Activated CD4-positive, alpha-beta T cell treated with anti-CD3 and anti-CD28 coated beads, Interleukin-2, Interleukin-6, amounts not matched to agents 100 ng/mL and 50 ng/mL, durations not matched to agents 16 hours and 8 hours (primary cell): ENCODE measurements around the gene KIF2A.

ENCODE experiments used
- DNase-seq: peaks from one replicate; pipeline ENCODE4 v3.0.0-alpha.2; 2020

Gene KIF2A

DNA sequence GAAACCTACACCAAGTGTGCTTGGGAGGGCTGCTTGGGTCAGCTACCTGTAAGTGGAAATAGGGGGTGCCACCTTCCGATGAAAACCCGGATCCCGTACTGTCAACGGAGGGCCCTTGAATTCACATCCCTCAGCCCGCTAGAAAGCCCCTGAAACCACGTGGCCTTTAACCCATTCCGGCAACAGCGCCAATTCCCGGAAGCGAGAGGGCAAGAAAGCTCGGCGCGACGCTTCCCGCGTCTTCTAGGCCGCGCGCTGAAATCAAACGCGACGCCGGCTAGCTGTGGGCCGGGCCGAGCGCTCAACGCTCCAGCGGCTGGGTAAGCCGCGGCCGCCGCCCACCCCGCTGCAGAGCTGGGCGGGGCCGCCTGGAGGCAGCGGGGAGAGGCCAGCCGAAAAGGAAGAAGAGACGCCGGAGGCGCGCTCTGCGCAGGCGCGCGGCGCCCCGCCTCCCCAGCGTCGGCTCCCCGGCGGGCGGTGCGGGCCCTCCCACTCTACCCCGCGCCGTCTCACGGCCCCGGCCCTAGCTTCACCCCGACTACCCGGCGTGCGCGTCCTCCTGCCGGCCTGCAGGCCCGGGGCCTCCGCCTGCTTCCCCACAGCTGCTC lies at the start of gene KIF2A:
Gene KIF2A (plus strand): TSS at position 492 of the 608 bp plus-strand sequence. CDS start 267 bp downstream, outside the sequence.
- DNase-seq = peak; percentile 97

GRCh38 chr5:62257020-62257367 lies 49.0 kb upstream of the KIF2A start:
- DNase-seq = no peak

GRCh38 chr5:62258654-62259053 lies 47.4 kb upstream of the KIF2A start:
- no peak for DNase-seq

- DNase-seq = no peak
These were observed 46.2 kb upstream of the KIF2A start for GRCh38 chr5:62259699-62260250.

- no peak for DNase-seq
These were observed 45.5 kb upstream of the KIF2A start for GRCh38 chr5:62260513-62260912.

- no peak for DNase-seq
These were observed 42.6 kb upstream of the KIF2A start for GRCh38 chr5:62263401-62263800.

GRCh38 chr5:62265648-62266112 lies 40.3 kb upstream of the KIF2A start:
- no peak for DNase-seq

GRCh38 chr5:62266573-62266972 lies 39.4 kb upstream of the KIF2A start:
- no peak for DNase-seq

DNA sequence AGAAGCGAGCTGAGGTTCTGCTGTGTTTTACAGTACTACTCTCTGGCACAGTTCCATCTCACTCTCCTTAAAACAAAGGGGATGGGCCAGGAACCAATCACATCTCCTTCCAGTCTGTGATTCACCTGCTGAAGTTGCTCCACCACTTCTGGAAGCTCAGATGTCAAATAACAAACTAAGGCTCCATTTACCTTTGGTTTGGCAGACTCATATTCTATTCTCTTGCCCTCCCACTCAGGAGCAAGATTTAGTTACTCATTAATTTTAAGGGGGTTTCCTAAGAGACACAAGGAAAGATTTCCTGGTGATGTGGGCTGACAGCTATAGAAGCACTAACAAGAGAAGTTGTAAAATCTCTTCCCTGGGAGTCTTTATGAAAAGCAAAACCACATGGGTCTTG lies 37.8 kb upstream of the KIF2A start:
- DNase-seq = no peak

- no peak for DNase-seq
These were observed 37.2 kb upstream of the KIF2A start for GRCh38 chr5:62268792-62269191.

- no peak for DNase-seq
These were observed 34.6 kb upstream of the KIF2A start for GRCh38 chr5:62271370-62271769.

GRCh38 chr5:62271870-62272269 lies 34.1 kb upstream of the KIF2A start:
- DNase-seq = no peak

DNA sequence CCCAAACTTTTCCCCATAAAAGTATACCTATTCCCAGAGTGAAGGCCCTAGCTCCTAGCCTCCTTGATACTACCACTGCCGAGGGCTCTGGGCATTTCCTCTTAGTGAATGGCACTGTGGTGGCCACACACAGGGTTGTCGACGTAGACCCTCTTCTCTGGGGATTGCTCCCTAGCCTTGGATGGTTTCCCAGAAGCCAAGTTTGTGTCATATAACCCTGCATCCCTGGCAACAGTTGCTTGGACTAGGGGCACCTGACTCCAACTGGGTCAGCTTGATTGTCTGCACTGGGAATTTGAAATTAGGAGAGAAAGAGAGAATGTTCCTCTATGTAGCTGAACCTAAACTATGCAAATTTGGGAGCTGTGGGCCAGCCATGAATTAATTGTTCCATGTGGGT lies 32.3 kb upstream of the KIF2A start:
- DNase-seq = no peak

DNA sequence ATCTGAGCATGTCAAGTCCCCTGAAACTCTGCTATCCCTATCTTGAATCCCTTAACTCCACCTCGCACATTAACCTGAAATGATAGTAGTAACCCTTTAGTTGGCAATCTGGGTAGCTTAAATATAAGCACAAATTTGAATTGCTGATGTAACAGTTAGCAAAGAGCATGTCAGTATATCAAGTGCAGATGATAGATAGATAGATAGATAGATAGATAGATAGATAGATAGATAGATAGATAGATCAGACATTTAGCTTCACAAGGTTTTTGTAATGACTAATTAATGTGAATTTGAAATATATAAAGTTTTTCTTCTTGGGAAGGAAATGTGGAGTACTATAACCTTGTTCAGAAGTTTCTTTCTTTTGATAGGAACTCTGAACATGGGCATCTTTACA lies 30.4 kb upstream of the KIF2A start:
- DNase-seq = no peak

DNA sequence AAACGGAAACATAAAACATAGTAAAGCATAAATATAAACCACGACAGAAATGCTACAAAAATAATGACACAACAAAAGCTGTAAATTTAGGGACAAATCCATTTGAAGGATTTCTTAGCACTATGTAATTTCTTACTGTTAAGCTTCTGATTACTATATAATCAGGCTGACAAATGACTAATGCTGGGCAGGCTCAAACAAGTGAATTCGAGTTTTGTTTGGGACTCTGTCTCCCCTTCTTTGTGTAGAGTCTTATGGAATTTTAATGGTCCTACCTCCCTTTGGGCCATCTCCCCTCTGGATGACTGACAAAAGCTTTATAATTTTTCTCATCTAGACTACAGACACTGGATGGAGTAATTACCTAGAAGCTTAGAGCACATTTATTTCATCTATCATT lies 24.6 kb upstream of the KIF2A start:
- no peak for DNase-seq

- DNase-seq = no peak
These were observed 23.9 kb upstream of the KIF2A start for GRCh38 chr5:62282064-62282463.

DNA sequence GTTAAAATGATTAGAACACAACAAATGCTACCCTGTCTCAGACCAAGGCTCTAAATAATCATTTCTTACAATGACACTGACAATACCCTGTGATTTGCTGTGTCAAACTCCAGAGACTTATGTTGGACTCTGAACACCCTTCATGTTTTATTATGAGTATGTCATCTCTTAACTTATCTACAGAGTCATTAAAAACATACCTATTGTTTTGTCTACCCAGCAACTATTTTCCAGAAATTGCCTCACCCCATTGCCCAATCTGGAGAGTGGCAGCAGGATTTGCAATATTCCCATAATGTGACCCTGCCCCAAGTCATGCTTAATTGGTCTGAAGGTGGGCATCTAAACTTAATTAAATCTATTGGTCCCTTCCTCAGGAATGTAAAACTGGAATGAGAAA lies 23.0 kb upstream of the KIF2A start:
- DNase-seq = no peak

- no peak for DNase-seq
These were observed 22.1 kb upstream of the KIF2A start for GRCh38 chr5:62283861-62284260.

DNA sequence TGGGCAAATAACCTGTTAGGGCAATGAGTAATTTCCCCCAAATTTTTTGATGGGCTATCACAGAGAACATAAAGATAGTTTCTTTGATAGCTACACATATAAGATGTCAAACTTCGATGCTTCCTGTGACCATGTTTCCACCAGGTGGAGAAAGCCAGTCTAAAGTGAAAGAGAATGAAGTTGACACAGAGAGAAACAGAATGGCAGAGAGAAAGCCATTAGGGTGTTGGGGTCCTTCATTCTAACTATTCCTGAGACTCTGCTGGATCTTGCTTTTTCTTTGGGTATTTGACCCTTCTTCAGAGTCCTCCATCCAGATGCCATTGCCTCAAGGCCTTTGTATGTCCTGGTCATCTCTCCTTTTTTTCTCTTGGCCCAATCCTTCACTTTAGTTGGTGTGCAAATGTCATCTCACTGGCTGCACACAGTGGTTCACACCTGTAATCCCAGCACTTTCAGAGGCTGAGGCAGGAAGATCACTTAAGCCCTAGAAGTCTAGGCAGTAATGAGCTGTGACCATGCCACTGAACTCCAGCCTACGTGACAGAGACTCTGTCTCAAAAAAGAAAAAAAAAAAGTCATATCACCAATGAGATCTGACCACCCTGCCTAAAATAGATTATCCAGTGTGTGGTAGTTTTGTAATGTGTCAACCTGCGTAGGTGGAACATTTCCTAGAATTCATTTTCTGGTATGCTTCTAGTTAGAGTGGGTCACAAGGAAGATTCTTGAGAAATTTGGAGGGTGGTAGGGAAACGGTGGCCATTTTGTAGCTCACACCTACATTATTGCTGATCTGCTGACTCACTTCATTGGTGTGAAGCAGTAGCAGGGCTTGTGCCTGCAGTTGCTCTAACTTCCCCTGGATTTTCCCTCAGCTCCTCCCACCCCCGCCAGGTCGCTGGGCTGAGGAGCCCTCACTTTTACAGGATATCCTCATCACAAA lies 20.8 kb upstream of the KIF2A start:
- DNase-seq = peak; percentile 93

- no peak for DNase-seq
These were observed 19.2 kb upstream of the KIF2A start for GRCh38 chr5:62286834-62287233.

GRCh38 chr5:62287237-62287636 lies 18.8 kb upstream of the KIF2A start:
- peak; percentile 37 for DNase-seq

DNA sequence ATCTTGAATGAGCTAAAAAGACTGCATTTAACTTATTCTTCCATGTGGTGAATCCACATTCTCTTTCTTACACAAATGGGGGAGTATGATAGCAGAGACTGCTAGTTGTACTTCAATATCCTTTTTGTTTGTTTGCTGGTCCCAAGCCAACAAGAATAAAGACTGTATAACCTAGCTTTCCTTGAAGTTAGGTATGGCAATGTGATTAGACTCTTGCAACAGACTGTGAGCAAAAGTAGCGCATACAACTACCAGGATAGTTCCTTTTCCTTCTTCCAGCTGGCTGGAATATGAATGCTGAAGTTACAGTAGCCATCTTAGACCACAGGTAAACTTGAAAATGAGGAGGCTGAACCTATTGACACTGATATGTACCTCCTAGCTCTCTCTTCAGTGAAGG lies 17.9 kb upstream of the KIF2A start:
- no peak for DNase-seq

- DNase-seq = peak; percentile 56
These were observed 16.2 kb upstream of the KIF2A start for GRCh38 chr5:62289813-62290212.

DNA sequence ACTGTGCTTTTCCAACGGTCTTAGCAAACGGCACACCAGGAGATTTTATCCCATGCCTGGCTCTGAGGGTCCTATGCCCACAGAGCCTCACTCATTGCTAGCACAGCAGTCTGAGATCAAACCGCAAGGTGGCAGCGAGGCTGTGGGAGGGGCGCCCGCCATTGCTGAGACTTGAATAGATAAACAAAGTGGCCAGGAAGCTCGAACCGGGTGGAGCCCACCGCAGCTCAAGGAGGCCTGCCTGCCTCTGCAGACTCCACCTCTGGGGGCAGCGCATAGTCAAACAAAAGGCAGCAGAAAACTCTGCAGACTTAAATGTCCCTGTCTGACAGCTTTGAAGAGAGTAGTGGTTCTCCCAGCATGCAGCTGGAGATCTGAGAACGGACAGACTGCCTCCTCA lies 14.2 kb upstream of the KIF2A start:
- DNase-seq = peak; percentile 41
